SU-DHL-6 (cell line): ENCODE results near the gene FGFRL1.

Experiments
- H2AFZ ChIP-seq: fragments of 200-600 bp; sonication (generic); 2 replicates; pipeline ENCODE4 v1.6.1; 2014; ENCODE audit warnings: low read depth, mild to moderate bottlenecking, moderate library complexity, mixed read lengths, antibody characterized with exemption, low read length; ENCODE audit not compliant: severe bottlenecking
- H3F3A ChIP-seq: fragments of 200-600 bp; shearing (Covaris generic); 2 replicates; pipeline ENCODE4 v1.6.0; 2016; ENCODE audit warnings: antibody characterized with exemption, mild to moderate bottlenecking; ENCODE audit not compliant: insufficient read depth
- H3K27ac ChIP-seq: fragments of 200-600 bp; sonication (generic); 2 replicates; pipeline ENCODE4 v1.5.1; 2016; ENCODE audit warnings: low read depth, mild to moderate bottlenecking, low read length, moderate library complexity, mixed read lengths
- H3K27me3 ChIP-seq: fragments of 200-600 bp; sonication (generic), shearing (Covaris generic); 2 replicates; pipeline ENCODE4 v1.6.0; 2014; ENCODE audit warnings: mild to moderate bottlenecking, low read length
- H3K36me3 ChIP-seq: fragments of 200-600 bp; sonication (generic); 2 replicates; pipeline ENCODE4 v1.6.1; 2014; ENCODE audit warnings: mild to moderate bottlenecking, low read length, mixed read lengths
- H3K4me2 ChIP-seq: fragments of 300-600, 200-600 bp; shearing (Covaris generic), sonication (generic); 2 replicates; pipeline ENCODE4 v1.6.0; 2014; ENCODE audit warnings: low read length, low read depth, mild to moderate bottlenecking; ENCODE audit not compliant: poor library complexity, severe bottlenecking
- H3K4me3 ChIP-seq: fragments of 200-600 bp; sonication (generic); 2 replicates; pipeline ENCODE4 v1.5.1; 2014; ENCODE audit warnings: antibody characterized with exemption, low read length, mild to moderate bottlenecking, mixed read lengths; ENCODE audit not compliant: insufficient read depth, poor library complexity, severe bottlenecking
- H3K79me2 ChIP-seq: fragments of 200-600 bp; sonication (generic); 2 replicates; pipeline ENCODE4 v1.6.1; 2014; ENCODE audit warnings: mild to moderate bottlenecking, low read length, moderate library complexity; ENCODE audit not compliant: insufficient read depth
- H3K9ac ChIP-seq: fragments of 200-600 bp; sonication (generic); 2 replicates; pipeline ENCODE4 v1.7.0; 2014; ENCODE audit warnings: mild to moderate bottlenecking, low read length
- H3K9me2 ChIP-seq: fragments of 200-600 bp; sonication (generic); replicated peaks from 2 replicates; pipeline ENCODE4 v1.6.1; 2014; ENCODE audit warnings: low read length; ENCODE audit not compliant: insufficient read depth
- H3K9me3 ChIP-seq: fragments of 200-600 bp; sonication (generic); 2 replicates; pipeline ENCODE4 v1.6.1; 2014; ENCODE audit warnings: low read length, mixed read lengths; ENCODE audit not compliant: insufficient read depth
- H4K20me1 ChIP-seq: fragments of 200-600 bp; sonication (generic); 2 replicates; pipeline ENCODE4 v1.6.1; 2014; ENCODE audit warnings: low read depth, mild to moderate bottlenecking, antibody characterized with exemption, low read length, moderate library complexity, mixed read lengths
- CTCF ChIP-seq: fragments of 200-600 bp; sonication (generic); IDR thresholded peaks from one replicate; pipeline ENCODE4 v1.5.1; 2017; ENCODE audit warnings: antibody characterized with exemption, mild to moderate bottlenecking, low read length, moderate library complexity; ENCODE audit not compliant: insufficient read depth, poor library complexity, severe bottlenecking
- EZH2phosphoT487 ChIP-seq: fragments of 200-600 bp; sonication (generic), shearing (Covaris generic); conservative IDR thresholded peaks from 2 replicates; pipeline ENCODE4 v1.6.1; 2018; ENCODE audit warnings: mild to moderate bottlenecking, antibody characterized with exemption, low read length, moderate library complexity, mixed read lengths

The FGFRL1 gene

GRCh38 chr4:1050486-1051213, 39.2 kb downstream of the FGFRL1 start:
- H3K79me2 ChIP-seq: no peaks in the 10 kb centered on the region
- no peaks in the 10 kb centered on the region for H3K36me3 ChIP-seq
- H2AFZ ChIP-seq: no peak overlapping the region
- TF ChIP-seq EZH2phosphoT487: no peak
- no peak for TF ChIP-seq CTCF
- H3K4me2 ChIP-seq: no peak overlapping the region
- no peaks in the 10 kb centered on the region for H3F3A ChIP-seq
- H4K20me1 ChIP-seq: no peaks in the 10 kb centered on the region
- no peaks in the 10 kb centered on the region for H3K9me2 ChIP-seq
- H3K27me3 ChIP-seq: no peaks in the 10 kb centered on the region
- no peak overlapping the region for H3K9ac ChIP-seq
- H3K4me3 ChIP-seq: no peak overlapping the region
- H3K27ac ChIP-seq: no peak overlapping the region
- H3K9me3 ChIP-seq: no peaks in the 10 kb centered on the region

- Histone ChIP-seq H3K79me2 (no peaks in the 10 kb centered on the region), H3K27ac (no peak overlapping the region), H3F3A (no peaks in the 10 kb centered on the region; the same call in 1 of the 2 replicates), H3K4me3 (no peak overlapping the region), H2AFZ (no peak overlapping the region), H3K9me2 (no peaks in the 10 kb centered on the region), H3K36me3 (no peaks in the 10 kb centered on the region), H3K4me2 (no peak overlapping the region), H3K27me3 (no peaks in the 10 kb centered on the region), H4K20me1 (no peaks in the 10 kb centered on the region), H3K9ac (no peak overlapping the region), H3K9me3 (no peaks in the 10 kb centered on the region)
- TF ChIP-seq CTCF: no peak
- no peak for TF ChIP-seq EZH2phosphoT487
Measured at GRCh38 chr4:1051472-1051871, 40.0 kb downstream of the FGFRL1 start.

GRCh38 chr4:1052231-1052671, 40.8 kb downstream of the FGFRL1 start:
- H3K9me2 ChIP-seq: no peaks in the 10 kb centered on the region
- H3K9ac ChIP-seq: no peak overlapping the region
- no peak overlapping the region for H3K27ac ChIP-seq
- TF ChIP-seq CTCF (no peak), EZH2phosphoT487 (no peak)
- no peak overlapping the region for H3K4me3 ChIP-seq
- no peaks in the 10 kb centered on the region for H3K9me3 ChIP-seq
- no peaks in the 10 kb centered on the region; the same call in 1 of the 2 replicates for H3F3A ChIP-seq
- H3K4me2 ChIP-seq: no peak overlapping the region
- no peaks in the 10 kb centered on the region for H4K20me1 ChIP-seq
- no peaks in the 10 kb centered on the region for H3K79me2 ChIP-seq
- H2AFZ ChIP-seq: no peak overlapping the region
- no peaks in the 10 kb centered on the region for H3K36me3 ChIP-seq
- H3K27me3 ChIP-seq: no peaks in the 10 kb centered on the region
